Testis (tissue), 2 donors: ENCODE measurements around the gene NT5M.

Experiments used
- POLR2A ChIP-seq: fragments of 450-650 bp; IDR thresholded peaks from one replicate; pipeline ENCODE4 v1.6.1; 2017; ENCODE audit warnings: antibody characterized with exemption, mild to moderate bottlenecking, moderate library complexity
- TF ChIP-seq, protein P1 (sequence below), 3 experiments: fragments of 450-650 bp in 2 of 3; fragments of 200-600 bp in 1 of 3; sonication (generic) in 1 of 3; IDR thresholded peaks; one replicate each; pipeline ENCODE4 v1.5.1; 2016 to 2019; ENCODE audit warnings: antibody characterized with exemption in 3 of 3, mild to moderate bottlenecking in 2 of 3, moderate library complexity in 1 of 3

- TF ChIP-seq POLR2A, result no peak
- TF ChIP-seq, protein P1, sequence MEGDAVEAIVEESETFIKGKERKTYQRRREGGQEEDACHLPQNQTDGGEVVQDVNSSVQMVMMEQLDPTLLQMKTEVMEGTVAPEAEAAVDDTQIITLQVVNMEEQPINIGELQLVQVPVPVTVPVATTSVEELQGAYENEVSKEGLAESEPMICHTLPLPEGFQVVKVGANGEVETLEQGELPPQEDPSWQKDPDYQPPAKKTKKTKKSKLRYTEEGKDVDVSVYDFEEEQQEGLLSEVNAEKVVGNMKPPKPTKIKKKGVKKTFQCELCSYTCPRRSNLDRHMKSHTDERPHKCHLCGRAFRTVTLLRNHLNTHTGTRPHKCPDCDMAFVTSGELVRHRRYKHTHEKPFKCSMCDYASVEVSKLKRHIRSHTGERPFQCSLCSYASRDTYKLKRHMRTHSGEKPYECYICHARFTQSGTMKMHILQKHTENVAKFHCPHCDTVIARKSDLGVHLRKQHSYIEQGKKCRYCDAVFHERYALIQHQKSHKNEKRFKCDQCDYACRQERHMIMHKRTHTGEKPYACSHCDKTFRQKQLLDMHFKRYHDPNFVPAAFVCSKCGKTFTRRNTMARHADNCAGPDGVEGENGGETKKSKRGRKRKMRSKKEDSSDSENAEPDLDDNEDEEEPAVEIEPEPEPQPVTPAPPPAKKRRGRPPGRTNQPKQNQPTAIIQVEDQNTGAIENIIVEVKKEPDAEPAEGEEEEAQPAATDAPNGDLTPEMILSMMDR (IDR thresholded peaks at IDR 0.05), result no peak
These were observed 59.4 kb downstream of the NT5M start for GRCh38 chr17:17362540-17362930.
